Effector memory CD4-positive, alpha-beta T cell (primary cell): Measurements from ENCODE around the gene DAB1.

Experiments used
- DNase-seq, 3 donors: peaks; one replicate each; pipeline ENCODE4 v3.0.0-alpha.2; 2020
- H3K27ac ChIP-seq: 2 replicates; pipeline ENCODE4 v1.7.0; 2013; ENCODE audit warnings: mild to moderate bottlenecking, low read length, moderate library complexity; ENCODE audit not compliant: insufficient read depth, poor library complexity, severe bottlenecking
- H3K27me3 ChIP-seq: replicated peaks from 2 replicates; pipeline ENCODE4 v1.7.0; 2013; ENCODE audit warnings: mild to moderate bottlenecking, low read length; ENCODE audit not compliant: insufficient read depth, control insufficient read depth, poor library complexity, severe bottlenecking
- H3K36me3 ChIP-seq: 2 replicates; pipeline ENCODE4 v1.7.0; 2013; ENCODE audit warnings: mild to moderate bottlenecking, low read length, moderate library complexity; ENCODE audit not compliant: control insufficient read depth, insufficient read depth
- H3K4me1 ChIP-seq: 2 replicates; pipeline ENCODE4 v1.7.0; 2013; ENCODE audit warnings: low read length, mild to moderate bottlenecking; ENCODE audit not compliant: control insufficient read depth, insufficient read depth, poor library complexity, severe bottlenecking
- H3K4me3 ChIP-seq: 2 replicates; pipeline ENCODE4 v1.7.0; 2013; ENCODE audit warnings: low read length, low read depth, mild to moderate bottlenecking; ENCODE audit not compliant: insufficient read depth, poor library complexity, severe bottlenecking
- H3K9me3 ChIP-seq: 2 replicates; pipeline ENCODE4 v1.7.0; 2013; ENCODE audit warnings: mild to moderate bottlenecking, low read length, moderate library complexity; ENCODE audit not compliant: control insufficient read depth

Gene DAB1

DNA sequence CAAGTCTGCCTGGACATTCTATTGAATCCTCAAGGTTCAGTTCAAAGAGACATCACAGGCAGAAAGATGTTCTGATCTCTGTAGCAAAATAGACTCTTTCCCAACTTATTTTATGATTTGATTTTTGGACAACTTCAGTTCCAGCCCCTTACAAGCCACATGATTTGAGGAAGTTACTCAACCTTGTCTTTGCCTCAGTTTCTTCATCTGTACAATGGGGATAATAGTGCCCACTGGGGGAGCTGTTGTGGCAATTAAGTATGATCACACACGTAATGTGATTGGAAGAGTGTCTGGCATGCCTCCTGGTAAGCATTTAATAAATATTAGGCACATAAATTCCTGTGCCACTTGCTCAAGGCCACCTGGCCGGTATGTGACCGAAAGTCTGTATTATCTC, 130.6 kb downstream of the DAB1 start:
- H3K36me3 ChIP-seq = no peaks in the 10 kb centered on the region
- H3K4me3 ChIP-seq = no peak overlapping the region
- no peaks in the 10 kb centered on the region for H3K4me1 ChIP-seq
- DNase-seq = no peak
- H3K27ac ChIP-seq = no peak overlapping the region
- no peaks in the 10 kb centered on the region for H3K27me3 ChIP-seq
- H3K9me3 ChIP-seq = no peaks in the 10 kb centered on the region

- H3K9me3 ChIP-seq = no peaks in the 10 kb centered on the region
- no peaks in the 10 kb centered on the region for H3K4me1 ChIP-seq
- H3K4me3 ChIP-seq = no peak overlapping the region
- H3K36me3 ChIP-seq = no peaks in the 10 kb centered on the region
- no peaks in the 10 kb centered on the region for H3K27me3 ChIP-seq
- H3K27ac ChIP-seq = no peak overlapping the region
- DNase-seq = no peak
Measured at GRCh38 chr1:57289781-57290180, 134.1 kb downstream of the DAB1 start.

- Histone ChIP-seq H3K4me3 (no peak overlapping the region), H3K9me3 (no peaks in the 10 kb centered on the region), H3K27ac (no peak overlapping the region), H3K27me3 (no peaks in the 10 kb centered on the region), H3K4me1 (no peaks in the 10 kb centered on the region), H3K36me3 (no peaks in the 10 kb centered on the region)
- DNase-seq = no peak
Measured at GRCh38 chr1:57285992-57286391, 137.9 kb downstream of the DAB1 start.

DNA sequence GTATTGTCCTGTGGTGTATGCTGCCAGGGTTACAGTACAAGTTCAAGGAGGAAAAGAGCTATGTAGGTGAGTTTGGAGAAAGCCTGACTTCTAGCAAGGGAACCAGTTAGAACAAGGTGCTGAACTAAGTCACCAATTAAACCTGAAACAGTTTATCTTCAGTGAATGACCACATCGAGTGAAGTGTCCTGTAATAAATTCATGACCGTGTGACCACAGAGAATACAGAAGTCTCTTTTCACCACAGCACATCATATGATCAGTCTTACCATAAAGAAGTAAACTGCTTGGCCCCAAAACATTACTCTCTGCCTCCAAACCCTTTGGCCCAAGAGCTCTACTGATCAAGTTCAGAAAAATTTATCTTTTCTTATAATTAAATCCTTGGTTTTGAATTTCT, 141.4 kb downstream of the DAB1 start:
- H3K27me3 ChIP-seq = no peaks in the 10 kb centered on the region
- no peaks in the 10 kb centered on the region for H3K9me3 ChIP-seq
- H3K27ac ChIP-seq = no peak overlapping the region
- H3K4me1 ChIP-seq = no peaks in the 10 kb centered on the region
- H3K36me3 ChIP-seq = no peaks in the 10 kb centered on the region
- DNase-seq = no peak
- no peak overlapping the region for H3K4me3 ChIP-seq

DNA sequence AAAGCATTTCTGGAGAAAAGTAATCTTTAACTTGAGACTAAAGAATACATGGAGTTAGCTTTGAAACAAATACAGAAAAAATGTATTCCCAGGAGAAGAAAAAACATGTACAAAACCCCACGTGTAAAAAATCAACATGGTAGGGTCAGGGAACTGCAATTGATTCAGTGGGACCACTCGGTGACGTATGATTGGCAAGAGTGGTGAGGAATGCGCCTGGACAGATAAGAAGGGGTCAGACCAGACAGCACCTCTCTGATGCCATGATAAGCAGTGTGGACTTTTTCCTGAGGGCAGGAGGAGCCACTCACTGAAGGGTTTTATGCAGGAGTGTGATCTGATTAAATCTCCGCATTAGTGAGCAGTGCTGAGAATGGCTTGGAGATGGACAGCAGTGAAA, 142.5 kb downstream of the DAB1 start:
- Histone ChIP-seq H3K27ac (no peak overlapping the region), H3K36me3 (no peaks in the 10 kb centered on the region)
- no peak for DNase-seq

GRCh38 chr1:57279909-57280666, 143.8 kb downstream of the DAB1 start:
- Histone ChIP-seq H3K27me3 (no peaks in the 10 kb centered on the region), H3K9me3 (no peaks in the 10 kb centered on the region), H3K27ac (no peak overlapping the region), H3K36me3 (no peaks in the 10 kb centered on the region), H3K4me1 (no peaks in the 10 kb centered on the region), H3K4me3 (no peak overlapping the region)
- DNase-seq = no peak

More for the DNA sequence above, 142.5 kb downstream of the DAB1 start:
- Histone ChIP-seq H3K4me1 (no peaks in the 10 kb centered on the region), H3K27me3 (no peaks in the 10 kb centered on the region), H3K9me3 (no peaks in the 10 kb centered on the region), H3K4me3 (no peak overlapping the region)

DNA sequence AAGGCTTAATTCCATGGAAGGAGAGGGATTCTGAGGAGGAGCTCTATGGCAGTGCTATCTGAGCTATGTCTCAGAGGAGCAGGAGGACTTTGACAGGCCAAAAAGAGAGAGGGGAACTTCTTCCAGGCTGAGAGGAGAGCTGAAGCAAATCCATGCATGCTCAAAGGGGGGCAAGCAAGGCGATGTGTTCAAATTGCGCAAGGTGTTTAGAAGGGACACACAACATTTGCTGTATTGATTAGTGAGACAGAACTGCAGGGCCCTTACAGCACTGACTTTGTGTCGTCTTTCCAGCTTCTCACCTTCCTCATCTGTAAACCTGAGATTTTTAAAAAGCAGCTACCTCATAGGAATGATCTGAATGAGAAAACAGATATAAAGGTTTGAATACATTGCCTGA, 145.3 kb downstream of the DAB1 start:
- H3K27me3 ChIP-seq = no peaks in the 10 kb centered on the region
- no peaks in the 10 kb centered on the region for H3K4me1 ChIP-seq
- no peaks in the 10 kb centered on the region for H3K36me3 ChIP-seq
- DNase-seq = no peak
- no peaks in the 10 kb centered on the region for H3K9me3 ChIP-seq
- H3K27ac ChIP-seq = no peak overlapping the region
- H3K4me3 ChIP-seq = no peak overlapping the region

- H3K27ac ChIP-seq = no peak overlapping the region
- no peaks in the 10 kb centered on the region for H3K4me1 ChIP-seq
- H3K27me3 ChIP-seq = no peaks in the 10 kb centered on the region
- H3K4me3 ChIP-seq = no peak overlapping the region
- no peaks in the 10 kb centered on the region for H3K36me3 ChIP-seq
- no peak for DNase-seq
- no peaks in the 10 kb centered on the region for H3K9me3 ChIP-seq
Measured at GRCh38 chr1:57277681-57278080, 146.2 kb downstream of the DAB1 start.

GRCh38 chr1:57276918-57277317, 146.9 kb downstream of the DAB1 start:
- no peaks in the 10 kb centered on the region for H3K4me1 ChIP-seq

DNA sequence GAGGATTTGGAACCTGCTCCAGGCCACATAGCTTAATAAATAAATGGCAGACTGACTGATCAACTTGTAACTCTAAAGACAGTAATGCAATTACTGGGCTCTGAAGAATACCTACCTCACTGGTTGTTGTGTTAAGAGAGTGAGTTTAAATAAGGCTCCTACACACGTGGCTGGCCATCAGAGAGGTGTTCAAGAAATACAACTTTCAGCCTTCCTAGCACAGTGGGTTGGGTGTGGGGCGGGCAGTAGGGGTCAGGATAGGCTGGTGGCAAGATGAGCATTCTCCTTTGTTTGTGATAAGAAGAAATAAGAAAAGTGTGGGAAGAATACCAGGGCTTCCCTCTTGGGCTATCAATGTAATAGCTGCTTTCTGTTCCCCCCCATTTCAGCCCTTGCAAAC, 151.3 kb downstream of the DAB1 start:
- Histone ChIP-seq H3K27ac (no peak overlapping the region), H3K4me1 (no peaks in the 10 kb centered on the region), H3K27me3 (no peaks in the 10 kb centered on the region), H3K36me3 (no peaks in the 10 kb centered on the region), H3K9me3 (no peaks in the 10 kb centered on the region), H3K4me3 (no peak overlapping the region)
- no peak for DNase-seq

More at GRCh38 chr1:57276918-57277317, 146.9 kb downstream of the DAB1 start:
- DNase-seq = no peak
- Histone ChIP-seq H3K9me3 (no peaks in the 10 kb centered on the region), H3K27me3 (no peaks in the 10 kb centered on the region), H3K4me3 (no peak overlapping the region), H3K27ac (no peak overlapping the region), H3K36me3 (no peaks in the 10 kb centered on the region)
